Neural progenitor cell (in vitro differentiated cells): ENCODE data around the gene MAP7. TPM values are rescaled to one million over a fixed set of nuclear protein-coding genes. Genes with fewer than 3 reads are reported as not detected.

ENCODE experiments used
- DNase-seq: peaks from one replicate; pipeline ENCODE4 v3.0.0-alpha.2; 2016; ENCODE audit warnings: low spot score
- H2AFZ ChIP-seq: fragments of 200-600 bp; sonication (generic); replicated peaks from 2 replicates; pipeline ENCODE4 v1.6.1; 2016; ENCODE audit warnings: antibody characterized with exemption
- H3F3A ChIP-seq: fragments of 200-600 bp; sonication (generic); 2 replicates; pipeline ENCODE4 v1.6.1; 2016; ENCODE audit warnings: antibody characterized with exemption, low read depth
- H3K27ac ChIP-seq: fragments of 200-600 bp; sonication (generic); 2 replicates; pipeline ENCODE4 v1.5.1; 2016; ENCODE audit warnings: mild to moderate bottlenecking
- H3K27me3 ChIP-seq: fragments of 200-600 bp; sonication (generic); 2 replicates; pipeline ENCODE4 v1.6.1; 2016; ENCODE audit warnings: mild to moderate bottlenecking, moderate library complexity
- H3K36me3 ChIP-seq: fragments of 200-600 bp; sonication (generic); 2 replicates; pipeline ENCODE4 v1.5.1; 2016
- H3K4me1 ChIP-seq: fragments of 200-600 bp; sonication (generic); 2 replicates; pipeline ENCODE4 v1.6.1; 2016; ENCODE audit warnings: mixed run types
- H3K4me2 ChIP-seq: fragments of 200-600 bp; sonication (generic); 2 replicates; pipeline ENCODE4 v1.6.1; 2016
- H3K4me3 ChIP-seq: fragments of 200-600 bp; sonication (generic); 2 replicates; pipeline ENCODE4 v1.5.1; 2016
- H3K79me2 ChIP-seq: fragments of 200-600 bp; sonication (generic); 2 replicates; pipeline ENCODE4 v1.6.1; 2016; ENCODE audit warnings: low read depth
- H3K9ac ChIP-seq: fragments of 200-600 bp; sonication (generic); 2 replicates; pipeline ENCODE4 v1.6.1; 2016
- H3K9me3 ChIP-seq: fragments of 200-600 bp; sonication (generic); 2 replicates; pipeline ENCODE4 v1.5.1; 2016; ENCODE audit warnings: low read depth
- H4K20me1 ChIP-seq: fragments of 200-600 bp; sonication (generic); 2 replicates; pipeline ENCODE4 v1.6.1; 2016; ENCODE audit warnings: low read depth
- H3K27ac Mint-ChIP-seq: 3 replicates; pipeline ENCODE4 v1.8.0; 2021; ENCODE audit warnings: mixed read lengths
- H3K27me3 Mint-ChIP-seq: 2 replicates; pipeline ENCODE4 v1.8.0; 2022; ENCODE audit warnings: low read depth, mild to moderate bottlenecking, inconsistent platforms, moderate library complexity, mixed read lengths; ENCODE audit not compliant: insufficient read depth
- H3K36me3 Mint-ChIP-seq: 3 replicates; pipeline ENCODE4 v1.8.0; 2021; ENCODE audit warnings: mixed read lengths
- H3K4me1 Mint-ChIP-seq: 3 replicates; pipeline ENCODE4 v1.8.0; 2021; ENCODE audit warnings: mixed read lengths
- H3K4me3 Mint-ChIP-seq: 3 replicates; pipeline ENCODE4 v1.8.0; 2021; ENCODE audit warnings: mild to moderate bottlenecking, moderate library complexity, mixed read lengths
- H3K9me3 Mint-ChIP-seq: 3 replicates; pipeline ENCODE4 v1.8.0; 2020; ENCODE audit warnings: mixed read lengths
- CTCF ChIP-seq: fragments of 200-600 bp; sonication (generic); IDR thresholded peaks from 2 replicates; pipeline ENCODE4 v1.5.1; 2017; ENCODE audit warnings: antibody characterized with exemption, mild to moderate bottlenecking
- EZH2 ChIP-seq: fragments of 200-600 bp; sonication (generic); IDR thresholded peaks from 2 replicates; pipeline ENCODE4 v1.6.1; 2017; ENCODE audit warnings: antibody characterized with exemption, mild to moderate bottlenecking, moderate library complexity
- EZH2phosphoT487 ChIP-seq: fragments of 200-600 bp; sonication (generic); IDR thresholded peaks from 2 replicates; pipeline ENCODE4 v1.6.1; 2017; ENCODE audit warnings: antibody characterized with exemption
- total RNA-seq: library from RNA; depleted of rRNA; stranded (reverse); fragments of >200 nt; gene quantifications from 2 replicates; pipeline ENCODE4 v1.2.3, GENCODE V29; 2015; ENCODE audit warnings: low replicate concordance

Gene MAP7
- total RNA-seq, 1 donor from 2014 or later: 9.0 TPM

- Histone ChIP-seq H3K79me2 (no peaks in the 10 kb centered on the region), H3K4me1 (peaks cover 32% of the 10 kb centered on the region), H2AFZ (peak overlapping the region; percentile 7), H3K27ac (peak overlapping the region; percentile 78), H3K36me3 (no peaks in the 10 kb centered on the region), H3K9ac (no peak overlapping the region), H3K9me3 (no peaks in the 10 kb centered on the region), H3K4me2 (peak overlapping the region; percentile 66), H4K20me1 (peaks cover 4% of the 10 kb centered on the region), H3K27me3 (no peaks in the 10 kb centered on the region), H3F3A (peaks cover 10% of the 10 kb centered on the region), H3K4me3 (peak overlapping the region; percentile 27)
- no peak for TF ChIP-seq EZH2phosphoT487
- TF ChIP-seq EZH2: no peak
- TF ChIP-seq CTCF: no peak
- peaks cover 51% of the 10 kb centered on the region for H3K4me1 Mint-ChIP-seq
- H3K36me3 Mint-ChIP-seq: peaks cover 3% of the 10 kb centered on the region
- peaks cover 2% of the 10 kb centered on the region for H3K9me3 Mint-ChIP-seq
- peak overlapping the region; percentile 81 for H3K4me3 Mint-ChIP-seq
- no peak for DNase-seq
- peak overlapping the region; percentile 97 for H3K27ac Mint-ChIP-seq
- no peaks in the 10 kb centered on the region for H3K27me3 Mint-ChIP-seq
Observed at GRCh38 chr6:136467186-136467585, 83.0 kb downstream of the MAP7 start.

- Histone ChIP-seq H2AFZ (peak overlapping the region; percentile 7), H4K20me1 (peaks cover 2% of the 10 kb centered on the region), H3K27me3 (no peaks in the 10 kb centered on the region), H3K4me3 (peak overlapping the region; percentile 27), H3K36me3 (no peaks in the 10 kb centered on the region), H3K9me3 (no peaks in the 10 kb centered on the region), H3F3A (peaks cover 10% of the 10 kb centered on the region), H3K4me2 (peak overlapping the region; percentile 66), H3K27ac (peak overlapping the region; percentile 78), H3K9ac (no peak overlapping the region), H3K4me1 (peaks cover 32% of the 10 kb centered on the region), H3K79me2 (no peaks in the 10 kb centered on the region)
- DNase-seq: peak; percentile 75
- Mint-ChIP-seq H3K4me1 (peaks cover 51% of the 10 kb centered on the region), H3K27me3 (no peaks in the 10 kb centered on the region), H3K4me3 (peak overlapping the region; percentile 81), H3K9me3 (peaks cover 2% of the 10 kb centered on the region), H3K27ac (peak overlapping the region; percentile 97), H3K36me3 (peaks cover 3% of the 10 kb centered on the region)
- TF ChIP-seq EZH2phosphoT487: no peak
- no peak for TF ChIP-seq CTCF
- TF ChIP-seq EZH2: no peak
Observed at GRCh38 chr6:136466777-136467176, 83.4 kb downstream of the MAP7 start.

- H3K4me2 ChIP-seq: no peak overlapping the region
- no peaks in the 10 kb centered on the region for H3K9me3 ChIP-seq
- H3K4me1 ChIP-seq: peaks cover 32% of the 10 kb centered on the region
- Mint-ChIP-seq H3K27ac (peak overlapping the region; percentile 83), H3K36me3 (peaks cover 3% of the 10 kb centered on the region), H3K27me3 (no peaks in the 10 kb centered on the region), H3K9me3 (peaks cover 2% of the 10 kb centered on the region), H3K4me3 (peak overlapping the region; percentile 81), H3K4me1 (peaks cover 51% of the 10 kb centered on the region)
- no peak overlapping the region for H3K27ac ChIP-seq
- H3K36me3 ChIP-seq: no peaks in the 10 kb centered on the region
- H3K9ac ChIP-seq: no peak overlapping the region
- H3K79me2 ChIP-seq: no peaks in the 10 kb centered on the region
- no peaks in the 10 kb centered on the region for H4K20me1 ChIP-seq
- TF ChIP-seq CTCF (no peak), EZH2 (no peak), EZH2phosphoT487 (no peak)
- DNase-seq: no peak
- peaks cover 10% of the 10 kb centered on the region for H3F3A ChIP-seq
- no peak overlapping the region for H3K4me3 ChIP-seq
- H3K27me3 ChIP-seq: no peaks in the 10 kb centered on the region
- H2AFZ ChIP-seq: no peak overlapping the region
Observed at GRCh38 chr6:136465766-136466303, 84.4 kb downstream of the MAP7 start.
